ENCODE measurements around the gene MLF2. TPM values are rescaled to one million over a fixed set of nuclear protein-coding genes. Genes with fewer than 3 reads are reported as not detected.

Gene MLF2
- total RNA-seq, 1 experiment from 2014 or later, result 175 TPM

- intact Hi-C loops (cut with micrococcal nuclease; ENCODE audit: unreplicated experiment) (no loop called here), in situ Hi-C loops (cut with HindIII; ENCODE audit: low pct_unique_long_range_greater_than_20kb, low sequenced_read_pairs) (no loop called here)
- no peak overlapping the region for H3K4me3 ChIP-seq (ENCODE audit: low read depth in 2 of 2, low read length in 2 of 2)
- no peak for DNase-seq (ENCODE audit: low read depth, low spot score)
- TF ChIP-seq, protein P1, sequence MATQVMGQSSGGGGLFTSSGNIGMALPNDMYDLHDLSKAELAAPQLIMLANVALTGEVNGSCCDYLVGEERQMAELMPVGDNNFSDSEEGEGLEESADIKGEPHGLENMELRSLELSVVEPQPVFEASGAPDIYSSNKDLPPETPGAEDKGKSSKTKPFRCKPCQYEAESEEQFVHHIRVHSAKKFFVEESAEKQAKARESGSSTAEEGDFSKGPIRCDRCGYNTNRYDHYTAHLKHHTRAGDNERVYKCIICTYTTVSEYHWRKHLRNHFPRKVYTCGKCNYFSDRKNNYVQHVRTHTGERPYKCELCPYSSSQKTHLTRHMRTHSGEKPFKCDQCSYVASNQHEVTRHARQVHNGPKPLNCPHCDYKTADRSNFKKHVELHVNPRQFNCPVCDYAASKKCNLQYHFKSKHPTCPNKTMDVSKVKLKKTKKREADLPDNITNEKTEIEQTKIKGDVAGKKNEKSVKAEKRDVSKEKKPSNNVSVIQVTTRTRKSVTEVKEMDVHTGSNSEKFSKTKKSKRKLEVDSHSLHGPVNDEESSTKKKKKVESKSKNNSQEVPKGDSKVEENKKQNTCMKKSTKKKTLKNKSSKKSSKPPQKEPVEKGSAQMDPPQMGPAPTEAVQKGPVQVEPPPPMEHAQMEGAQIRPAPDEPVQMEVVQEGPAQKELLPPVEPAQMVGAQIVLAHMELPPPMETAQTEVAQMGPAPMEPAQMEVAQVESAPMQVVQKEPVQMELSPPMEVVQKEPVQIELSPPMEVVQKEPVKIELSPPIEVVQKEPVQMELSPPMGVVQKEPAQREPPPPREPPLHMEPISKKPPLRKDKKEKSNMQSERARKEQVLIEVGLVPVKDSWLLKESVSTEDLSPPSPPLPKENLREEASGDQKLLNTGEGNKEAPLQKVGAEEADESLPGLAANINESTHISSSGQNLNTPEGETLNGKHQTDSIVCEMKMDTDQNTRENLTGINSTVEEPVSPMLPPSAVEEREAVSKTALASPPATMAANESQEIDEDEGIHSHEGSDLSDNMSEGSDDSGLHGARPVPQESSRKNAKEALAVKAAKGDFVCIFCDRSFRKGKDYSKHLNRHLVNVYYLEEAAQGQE (IDR thresholded peaks at IDR 0.05; ENCODE audit: insufficient read depth in 1 of 2, low read depth in 2 of 2, low read length in 1 of 2), result no peak
- no peak for TF ChIP-seq TCF7L2 (IDR thresholded peaks at IDR 0.05; ENCODE audit: low read depth, low read length)
- TF ChIP-seq SIN3A (IDR thresholded peaks at IDR 0.05; ENCODE audit: borderline replicate concordance, insufficient read depth, low read depth, low read length), result no peak
- no peak for TF ChIP-seq POLR2AphosphoS5 (IDR thresholded peaks at IDR 0.05; ENCODE audit: low read depth, low read length)
- no peak for TF ChIP-seq CTCF (IDR thresholded peaks at IDR 0.05)
- H3K4me1 ChIP-seq (ENCODE audit: control insufficient read depth, insufficient read depth, low read length), result peaks cover 27% of the 10 kb centered on the region
- H3K27ac ChIP-seq (ENCODE audit: low read length), result no peak overlapping the region
- H3K9me3 ChIP-seq (ENCODE audit: control insufficient read depth, insufficient read depth, low read depth, low read length), result no peaks in the 10 kb centered on the region
- ATAC-seq, result peak; percentile 20; the same call in 1 of the 2 replicates
- H3K36me3 ChIP-seq (ENCODE audit: control insufficient read depth, insufficient read depth, low read length), result no peaks in the 10 kb centered on the region; the same call in 1 of the 2 replicates
- CTCF ChIA-PET, result no interaction called here
- no peaks in the 10 kb centered on the region for H3K27me3 ChIP-seq (ENCODE audit: control insufficient read depth, insufficient read depth, low read length)
- POLR2A ChIA-PET, result no interaction called here
- BruUV-seq (replicated peaks), result no TSS peak
These were observed 20.0 kb upstream of the MLF2 start for GRCh38 chr12:6772726-6773589.

DNA sequence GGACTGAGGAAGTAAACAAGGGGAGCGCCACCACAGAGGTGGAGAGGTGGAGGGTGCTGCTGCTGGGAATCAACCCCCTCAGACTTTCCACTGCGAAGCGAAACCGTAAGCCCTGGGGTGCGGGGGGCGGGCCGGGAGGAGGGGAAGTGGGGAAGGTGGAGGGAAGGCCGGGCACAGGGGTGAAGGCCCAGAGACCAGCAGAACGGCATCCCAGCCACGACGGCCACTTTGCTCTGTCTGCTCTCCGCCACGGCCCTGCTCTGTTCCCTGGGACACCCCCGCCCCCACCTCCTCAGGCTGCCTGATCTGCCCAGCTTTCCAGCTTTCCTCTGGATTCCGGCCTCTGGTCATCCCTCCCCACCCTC lies 19.4 kb upstream of the MLF2 start, which contains the start of gene LAG3:
Gene LAG3, plus strand, starts transcription at position 190 of the 365 bp plus-strand sequence. CDS start 333 bp downstream, outside the sequence.
- H3K4me3 ChIP-seq (ENCODE audit: low read depth in 2 of 2, low read length in 2 of 2), result no peak within 1 kb of the TSS
- intact Hi-C loops (cut with micrococcal nuclease; ENCODE audit: unreplicated experiment), result no loop called here
- H3K27me3 ChIP-seq (ENCODE audit: control insufficient read depth, insufficient read depth, low read length), result no peaks in the 10 kb centered on the region
- DNase-seq (ENCODE audit: low read depth, low spot score) (no peak), ATAC-seq (peak; percentile 49)
- no peak for TF ChIP-seq POLR2AphosphoS5 (IDR thresholded peaks at IDR 0.05; ENCODE audit: low read depth, low read length)
- TF ChIP-seq TCF7L2 (IDR thresholded peaks at IDR 0.05; ENCODE audit: low read depth, low read length), result no peak
- TF ChIP-seq SIN3A (IDR thresholded peaks at IDR 0.05; ENCODE audit: borderline replicate concordance, insufficient read depth, low read depth, low read length), result no peak
- TF ChIP-seq CTCF (IDR thresholded peaks at IDR 0.05), result no peak
- TF ChIP-seq, protein P1 (IDR thresholded peaks at IDR 0.05; ENCODE audit: insufficient read depth in 1 of 2, low read depth in 2 of 2, low read length in 1 of 2), result no peak
- POLR2A ChIA-PET, result interaction anchor here (0.6 to 0.8 kb wide), 3 partner anchors 11 to 80 kb away, joined by 3 to 15 read pairs (median 5); partner anchors contain the start of genes MLF2 and USP5
- in situ Hi-C loops (cut with HindIII; ENCODE audit: low pct_unique_long_range_greater_than_20kb, low sequenced_read_pairs), result no loop called here
- CTCF ChIA-PET, result interaction anchor here (0.5 kb wide), 1 partner anchor 29 kb away, joined by 7 read pairs; no protein-coding TSS in a partner anchor
- H3K9me3 ChIP-seq (ENCODE audit: control insufficient read depth, insufficient read depth, low read depth, low read length), result no peaks in the 10 kb centered on the region
- no peak within 1 kb of the TSS for H3K27ac ChIP-seq (ENCODE audit: low read length)
- peaks cover 27% of the 10 kb centered on the region for H3K4me1 ChIP-seq (ENCODE audit: control insufficient read depth, insufficient read depth, low read length)
- no TSS peak for BruUV-seq (replicated peaks)
- H3K36me3 ChIP-seq (ENCODE audit: control insufficient read depth, insufficient read depth, low read length), result no peaks in the 10 kb centered on the region; the same call in 1 of the 2 replicates
